GM18873 (cell line): ENCODE results near the gene GJD3.

Experiments used
- ATAC-seq: cut with Tn5 transposase; IDR thresholded peaks from one replicate; pipeline ENCODE4 v1.9.1; 2021; ENCODE audit warnings: mild to moderate bottlenecking, moderate library complexity, moderate number of reproducible peaks; ENCODE audit not compliant: unreplicated experiment, low FRiP score

The GJD3 gene

GRCh38 chr17:40326832-40327199 is 37.7 kb downstream of the GJD3 start:
- no peak for ATAC-seq

GRCh38 chr17:40326014-40326831 is 38.3 kb downstream of the GJD3 start:
- ATAC-seq = no peak

- ATAC-seq = no peak
Measured at GRCh38 chr17:40325156-40326013, 39.2 kb downstream of the GJD3 start.

GRCh38 chr17:40323391-40324381 is 40.9 kb downstream of the GJD3 start:
- ATAC-seq = no peak

GRCh38 chr17:40322358-40323315 is 41.9 kb downstream of the GJD3 start:
- ATAC-seq = peak; percentile 25

- no peak for ATAC-seq
Measured at GRCh38 chr17:40321961-40322357, 42.6 kb downstream of the GJD3 start.

- ATAC-seq = no peak
Measured at GRCh38 chr17:40321524-40321929, 43.0 kb downstream of the GJD3 start.

GRCh38 chr17:40320756-40321523 is 43.6 kb downstream of the GJD3 start:
- no peak for ATAC-seq

GRCh38 chr17:40319651-40320540 is 44.6 kb downstream of the GJD3 start:
- no peak for ATAC-seq

- no peak for ATAC-seq
Measured at GRCh38 chr17:40318830-40319391, 45.6 kb downstream of the GJD3 start.

- ATAC-seq = peak; percentile 43
Measured at GRCh38 chr17:40317880-40318829, 46.4 kb downstream of the GJD3 start.

- no peak for ATAC-seq
Measured at GRCh38 chr17:40317345-40317873, 47.1 kb downstream of the GJD3 start.

- ATAC-seq = no peak
Measured at GRCh38 chr17:40316571-40317344, 47.8 kb downstream of the GJD3 start.

- ATAC-seq = no peak
Measured at GRCh38 chr17:40315678-40316570, 48.6 kb downstream of the GJD3 start.
